NCI-H146 (cell line): ENCODE data around the gene ANTKMT.
"Not testable (repeated sequence)": the region's sequence is repeated elsewhere in the genome, so short reads cannot be mapped to it uniquely, and the experiment has no call there.

ENCODE experiments used
- DNase-seq: peaks from one replicate; lab custom pipeline; 2025; lab: John Stamatoyannopoulos, UW

Gene ANTKMT

GRCh38 chr16:743794-744500 is 23.0 kb downstream of the ANTKMT start:
- no peak for DNase-seq

- DNase-seq: peak; percentile 67
Measured at GRCh38 chr16:745739-746138, 24.8 kb downstream of the ANTKMT start.

DNA sequence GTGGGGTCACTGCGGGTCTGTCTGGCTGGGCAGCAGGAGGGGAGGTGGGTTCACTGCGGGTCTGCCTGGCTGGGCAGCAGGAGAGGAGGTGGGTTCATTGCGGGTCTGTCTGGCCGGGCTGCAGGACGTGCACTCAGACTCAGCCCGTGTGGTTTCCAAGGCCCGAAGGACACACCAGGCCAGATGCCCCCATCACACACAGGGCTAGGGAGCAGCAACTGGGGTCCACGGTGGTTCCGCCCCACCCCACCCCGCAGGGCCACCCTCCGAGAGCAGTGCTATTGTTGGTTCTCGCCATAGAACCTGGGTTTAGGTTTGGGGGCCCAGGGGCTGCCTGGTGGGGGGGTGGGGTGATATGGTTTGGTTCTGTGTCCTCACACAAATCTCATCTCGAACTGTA is 25.7 kb downstream of the ANTKMT start:
- no peak for DNase-seq

GRCh38 chr16:747978-748746 is 27.2 kb downstream of the ANTKMT start:
- DNase-seq: peak; percentile 57

DNA sequence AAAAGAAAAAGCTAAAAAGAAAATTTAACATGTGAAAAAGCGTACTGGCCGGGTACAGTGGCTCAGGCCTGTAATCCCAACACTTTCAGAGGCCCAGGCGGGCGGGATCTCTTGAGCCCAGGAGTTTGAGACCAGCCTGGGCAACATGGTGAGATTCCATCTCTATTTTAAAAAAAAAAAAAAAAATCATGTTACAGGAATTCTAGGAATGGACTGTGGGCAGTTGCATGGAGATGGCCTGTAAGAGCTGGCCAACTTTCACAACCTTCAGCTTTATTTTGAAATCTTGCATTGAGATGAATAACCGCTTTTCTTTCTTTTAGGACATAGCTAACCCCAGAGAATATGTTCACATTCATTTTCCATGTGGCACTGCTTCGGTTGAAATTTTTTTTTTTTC is 28.1 kb downstream of the ANTKMT start:
- DNase-seq: no peak

- DNase-seq: no peak
Measured at GRCh38 chr16:750485-750884, 29.5 kb downstream of the ANTKMT start.

GRCh38 chr16:751152-752006 is 30.4 kb downstream of the ANTKMT start:
- DNase-seq: no peak

DNA sequence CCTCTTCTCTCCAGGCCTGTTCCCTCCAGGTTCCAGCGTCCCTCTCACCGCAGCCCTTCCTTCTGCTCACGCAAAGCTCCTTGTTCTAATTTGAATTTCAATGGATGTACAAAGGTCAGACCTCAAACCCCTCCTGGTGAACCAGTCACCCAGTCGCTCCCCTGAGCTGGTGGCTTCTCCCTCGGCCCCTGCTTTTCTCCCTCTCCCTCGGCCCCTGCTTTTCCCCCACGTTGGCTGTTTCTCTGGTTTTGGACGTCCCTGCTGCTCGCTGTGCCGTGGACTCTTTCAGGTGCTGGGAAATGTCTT is 31.0 kb downstream of the ANTKMT start:
- DNase-seq: no peak

DNA sequence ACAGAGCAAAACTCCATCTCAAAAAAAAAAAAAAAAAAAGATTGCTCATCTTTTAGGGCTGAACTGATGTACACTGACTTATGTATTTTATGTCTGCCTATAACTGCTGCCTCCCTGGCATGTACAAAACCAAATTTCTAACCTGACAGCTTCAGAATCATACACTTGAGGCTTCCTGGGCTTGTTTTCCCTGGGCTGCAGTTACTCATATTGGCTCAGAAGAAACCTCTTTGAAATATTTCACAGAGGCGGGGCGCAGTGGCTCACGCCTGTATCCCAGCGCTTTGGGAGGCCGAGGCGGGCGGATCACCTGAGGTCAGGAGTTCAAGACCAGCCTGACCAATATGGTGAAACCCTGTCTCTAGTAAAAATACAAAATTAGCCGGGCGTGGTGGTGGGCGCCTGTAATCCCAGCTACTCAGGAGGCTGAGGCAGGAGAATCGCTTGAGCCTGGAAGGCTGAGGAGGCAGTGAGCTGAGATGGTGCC is 33.2 kb downstream of the ANTKMT start:
- DNase-seq: not testable (repeated sequence)

DNA sequence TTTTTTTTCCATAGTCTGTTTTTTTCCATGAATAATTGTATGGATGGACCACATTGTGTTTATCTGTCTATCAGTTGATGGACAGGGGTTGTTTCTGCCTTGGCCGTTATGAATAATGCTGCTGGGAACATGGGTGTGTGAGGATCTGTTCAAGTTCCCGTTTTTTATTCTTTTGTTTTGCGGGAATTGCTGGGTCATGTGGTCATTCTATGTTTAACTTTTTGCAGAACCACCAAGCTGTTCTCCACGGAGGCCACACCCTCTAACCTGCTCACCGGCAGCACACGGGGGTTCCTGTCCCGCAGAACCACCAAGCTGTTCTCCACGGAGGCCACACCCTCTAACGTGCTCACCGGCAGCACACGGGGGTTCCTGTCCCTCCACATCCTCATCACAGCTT is 33.7 kb downstream of the ANTKMT start:
- no peak for DNase-seq

DNA sequence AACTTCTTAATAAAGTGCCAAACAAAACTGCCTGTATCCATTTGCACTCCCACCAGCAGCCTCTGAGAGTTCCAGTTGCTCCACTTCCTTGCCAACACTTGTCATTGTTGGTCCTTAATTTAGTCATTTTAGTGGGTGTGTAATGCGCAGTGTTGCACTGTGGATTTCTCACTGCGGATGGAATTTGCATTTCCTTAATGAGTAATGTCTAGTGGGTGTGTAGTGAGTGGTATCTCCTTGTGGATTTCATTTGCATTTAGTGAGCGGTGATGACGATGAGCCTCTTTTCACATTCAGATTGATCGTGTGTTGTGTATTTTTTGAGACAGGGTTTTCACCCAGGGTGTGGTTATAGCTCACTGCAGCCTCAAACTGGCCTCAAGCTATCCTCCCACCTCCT is 35.5 kb downstream of the ANTKMT start:
- DNase-seq: no peak

- DNase-seq: no peak
Measured at GRCh38 chr16:759110-759910, 38.4 kb downstream of the ANTKMT start.

DNA sequence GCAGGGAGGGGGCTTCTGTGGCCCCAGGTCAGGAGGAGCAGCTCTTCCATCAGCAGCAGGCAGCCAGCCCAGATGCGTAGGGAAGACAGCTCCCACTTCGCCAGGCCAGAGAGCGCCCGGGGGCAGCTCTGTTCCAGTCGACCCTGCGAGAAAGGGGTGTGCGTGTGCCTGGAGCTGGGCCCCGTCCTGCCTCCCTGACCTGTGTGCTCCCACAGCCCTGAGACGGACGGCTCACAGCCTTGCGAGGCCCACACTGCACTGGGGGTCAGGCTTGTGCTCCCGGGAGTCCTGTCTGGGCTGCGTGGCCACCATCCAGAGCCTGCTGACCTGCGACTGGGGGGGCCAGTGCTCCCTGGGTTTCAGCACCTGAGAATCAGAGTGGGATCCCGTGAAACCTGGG is 39.1 kb downstream of the ANTKMT start:
- no peak for DNase-seq

DNA sequence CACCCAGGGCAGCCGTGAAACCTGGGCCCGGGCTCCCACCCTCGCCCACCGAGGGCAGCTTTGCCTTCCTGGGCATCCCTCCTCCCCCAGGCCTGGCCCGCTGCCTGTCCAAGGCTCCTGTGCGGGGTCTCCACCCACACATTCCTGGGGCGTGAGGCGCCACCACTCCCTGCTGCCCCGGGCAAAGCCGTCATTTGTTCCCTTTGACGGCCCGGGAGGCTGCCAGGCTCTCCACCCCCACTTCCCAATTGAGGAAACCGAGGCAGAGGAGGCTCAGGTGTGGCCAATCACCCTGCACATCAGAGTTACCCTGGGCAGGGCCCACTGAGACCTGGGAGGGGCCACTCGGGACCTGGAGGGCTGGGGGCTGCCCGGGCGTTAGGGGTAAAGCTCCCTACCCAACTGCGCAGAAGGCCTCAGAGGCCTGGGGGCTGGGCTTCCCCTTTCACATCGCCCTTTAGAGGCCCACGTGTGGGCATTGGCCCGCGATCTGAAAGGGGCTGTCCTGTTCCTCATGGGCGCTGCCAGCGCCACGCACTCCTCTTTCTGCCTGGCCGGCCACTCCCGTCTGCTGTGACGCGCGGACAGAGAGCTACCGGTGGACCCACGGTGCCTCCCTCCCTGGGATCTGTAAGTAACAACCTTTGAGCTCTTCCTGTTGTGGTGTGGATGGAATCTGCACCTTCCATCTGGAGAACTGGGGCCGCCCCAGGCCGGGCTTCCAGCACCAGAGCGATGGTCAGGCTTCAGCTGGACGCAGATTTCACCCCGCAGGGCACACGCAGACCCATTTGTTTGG is 39.8 kb downstream of the ANTKMT start, which contains the start of gene MSLN:
Gene MSLN (plus strand): TSS at position 190 of the 799 bp plus-strand sequence. CDS start 1,947 bp downstream, outside the sequence.
- DNase-seq: no peak

DNA sequence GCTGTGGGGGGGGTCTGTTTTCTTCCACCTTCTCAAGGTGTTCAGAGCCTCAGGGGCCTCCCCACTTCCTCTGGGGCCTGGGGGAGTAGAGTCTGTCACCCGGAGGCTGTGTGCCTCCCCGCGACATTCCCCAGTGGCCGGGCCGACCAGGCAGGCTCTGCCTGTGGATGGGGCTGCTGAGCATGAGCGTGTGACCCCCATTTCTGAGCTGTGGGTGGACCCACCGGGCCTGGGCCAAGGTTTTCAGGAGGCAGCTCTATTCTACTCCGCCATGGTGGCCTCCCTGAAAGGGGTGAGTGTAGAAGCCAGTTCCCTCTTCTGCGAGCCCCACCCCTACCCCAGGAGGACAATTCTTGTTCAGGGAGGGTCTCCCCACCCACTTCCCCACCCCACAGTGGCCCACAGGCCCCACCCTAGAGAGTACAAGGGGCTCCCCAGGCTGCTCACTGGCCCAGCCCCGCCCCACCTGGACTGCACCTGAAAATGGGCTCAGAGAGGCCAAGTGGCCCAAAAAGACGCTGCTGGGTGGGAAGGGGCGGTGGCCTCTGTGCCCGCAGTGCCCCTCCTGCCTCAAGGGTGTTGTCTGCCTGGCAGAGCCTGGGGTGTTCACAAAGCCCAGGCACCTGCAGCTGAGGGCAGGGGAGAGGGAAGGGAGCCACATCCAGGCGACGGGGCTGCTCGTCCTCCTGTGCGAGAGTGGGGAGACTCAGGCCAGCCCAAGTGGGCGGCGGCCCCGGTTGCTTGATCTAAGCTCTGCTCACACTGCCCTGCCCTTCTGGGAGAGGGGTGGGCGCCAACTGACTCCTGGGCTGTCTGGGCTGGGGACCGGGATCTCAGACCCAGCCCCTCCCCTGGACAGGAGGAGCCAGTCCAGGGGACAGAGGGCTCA is 40.9 kb downstream of the ANTKMT start:
- DNase-seq: no peak

- no peak for DNase-seq
Measured at GRCh38 chr16:762595-763268, 41.8 kb downstream of the ANTKMT start.

GRCh38 chr16:763369-764183 is 42.6 kb downstream of the ANTKMT start:
- no peak for DNase-seq

- no peak for DNase-seq
Measured at GRCh38 chr16:764184-764750, 43.3 kb downstream of the ANTKMT start.
